CD4-positive, alpha-beta T cell treated with Interferon alpha-2 for 1 hour (primary cell): ENCODE measurements around the gene ADAMTSL1.
"Not testable (repeated sequence)": the region's sequence is repeated elsewhere in the genome, so short reads cannot be mapped to it uniquely, and the experiment has no call there.

Experiments used
- DNase-seq, 2 donors: peaks; one replicate each; pipeline ENCODE4 v3.0.0-alpha.2; 2020 to 2022

ADAMTSL1 gene

DNA sequence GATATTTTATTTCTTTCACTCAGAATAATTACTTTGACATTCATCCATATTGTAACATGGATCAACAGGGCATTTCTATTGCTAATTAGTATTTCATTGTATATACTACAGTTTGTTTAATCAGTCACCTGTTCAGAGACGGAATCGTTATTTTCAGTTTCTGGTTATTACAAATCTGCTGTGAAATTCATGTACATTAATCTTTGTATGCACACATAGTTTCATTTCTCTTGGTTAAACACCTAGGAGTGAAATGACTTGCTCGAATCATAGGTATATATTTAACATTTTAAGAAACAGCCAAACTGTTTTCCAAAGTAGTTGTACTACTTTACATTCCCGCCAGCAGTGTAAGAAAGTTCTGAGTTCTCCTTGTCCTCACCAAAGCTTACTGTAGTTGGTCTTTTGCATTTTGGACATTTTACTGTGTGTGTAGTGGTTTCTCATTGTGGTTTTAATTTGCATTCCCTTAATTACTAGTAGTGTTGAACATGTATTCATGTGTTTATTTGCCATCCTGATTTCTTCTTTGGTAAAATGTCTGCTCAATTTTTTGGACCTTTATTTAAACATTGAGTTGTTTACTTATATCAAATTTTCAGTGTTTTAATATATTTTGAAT is 360.9 kb downstream of the ADAMTSL1 start:
- DNase-seq = no peak

DNA sequence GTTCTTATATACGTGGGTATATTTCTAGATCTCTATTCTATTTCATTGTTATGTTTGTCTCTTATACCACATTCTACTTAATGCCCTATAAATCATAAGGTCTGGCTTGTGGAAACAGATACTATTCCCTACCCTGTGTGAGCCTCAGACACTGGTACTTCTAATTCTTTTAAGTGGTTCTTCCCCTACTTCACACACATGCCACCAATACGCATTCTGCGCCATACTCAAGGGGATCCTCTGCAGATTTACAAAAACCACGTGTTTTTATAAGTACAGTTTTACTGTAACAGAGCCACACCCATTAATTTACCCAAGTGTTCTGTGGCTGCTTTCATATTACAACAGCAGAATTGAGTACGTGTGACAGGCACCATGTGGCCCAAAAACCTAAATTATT is 363.4 kb downstream of the ADAMTSL1 start:
- no peak for DNase-seq

DNA sequence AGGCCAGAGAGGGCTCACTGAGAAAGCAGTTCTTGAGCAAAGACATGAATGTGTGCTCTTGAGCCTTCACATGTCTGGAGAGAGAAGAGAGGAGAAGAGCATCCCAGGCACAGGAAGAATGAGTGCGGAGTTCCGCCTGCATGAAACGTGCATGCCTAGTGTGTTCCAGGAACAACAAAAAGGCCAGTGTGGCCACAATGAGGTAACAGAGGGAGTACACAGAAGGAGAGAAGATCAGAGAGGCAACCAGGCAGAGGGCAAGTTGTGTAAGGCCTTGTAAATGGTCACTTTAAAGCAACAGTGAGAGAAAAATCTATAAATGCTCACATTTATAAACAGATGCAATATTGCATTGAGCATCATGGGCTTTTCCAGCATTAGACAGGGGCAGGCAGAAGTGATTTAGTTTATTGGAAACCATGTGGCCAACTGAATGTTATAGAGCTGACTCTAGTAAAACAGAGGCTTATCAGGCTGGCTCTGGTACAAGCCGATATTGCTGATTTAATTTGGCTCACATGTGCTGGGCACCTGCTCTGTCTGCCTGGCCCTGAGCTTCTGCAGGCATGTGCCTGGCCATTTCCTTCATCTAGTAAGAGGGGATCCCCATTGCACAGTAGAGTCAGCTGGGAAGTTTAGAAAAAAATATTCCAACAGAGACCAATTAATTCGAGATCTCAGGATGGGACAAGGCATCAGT is 373.8 kb downstream of the ADAMTSL1 start:
- no peak for DNase-seq

DNA sequence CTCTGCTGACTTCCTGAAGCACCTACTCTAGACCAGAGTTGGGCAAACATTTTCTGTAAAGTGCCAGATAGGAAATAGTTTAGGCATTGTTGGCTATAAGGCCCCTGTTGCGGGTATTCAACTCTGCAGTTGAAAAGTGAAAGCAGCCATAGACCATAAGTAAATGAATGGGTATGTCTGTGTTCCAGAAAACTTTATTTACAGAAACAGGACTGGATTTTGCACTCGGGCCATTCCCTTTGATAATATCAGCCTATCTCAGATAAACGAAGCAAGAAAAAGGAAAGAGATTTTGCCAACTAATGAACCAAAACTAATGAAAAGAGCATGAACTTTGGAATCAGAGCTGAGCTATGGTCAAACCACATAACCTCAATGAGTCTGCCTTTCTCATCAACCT is 374.7 kb downstream of the ADAMTSL1 start:
- DNase-seq = no peak

DNA sequence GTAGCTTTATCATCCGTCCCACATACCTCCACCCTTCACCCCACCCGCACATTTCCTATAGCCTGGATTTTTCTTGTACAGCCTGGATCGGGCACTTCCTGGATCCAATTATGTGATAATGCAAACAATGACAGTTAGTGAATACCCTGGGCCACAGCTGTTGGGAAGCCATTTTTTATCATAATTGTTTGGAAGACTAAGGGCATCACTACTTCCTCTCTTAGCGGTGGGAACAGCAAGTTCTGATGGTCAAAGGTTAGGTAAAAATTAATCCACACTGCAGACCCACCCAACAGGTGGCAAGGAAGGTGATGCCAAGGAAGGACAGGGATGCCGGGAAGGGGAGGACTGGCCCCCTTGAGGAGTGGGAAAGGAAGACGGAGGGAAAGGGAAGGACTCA is 375.3 kb downstream of the ADAMTSL1 start:
- DNase-seq = no peak

DNA sequence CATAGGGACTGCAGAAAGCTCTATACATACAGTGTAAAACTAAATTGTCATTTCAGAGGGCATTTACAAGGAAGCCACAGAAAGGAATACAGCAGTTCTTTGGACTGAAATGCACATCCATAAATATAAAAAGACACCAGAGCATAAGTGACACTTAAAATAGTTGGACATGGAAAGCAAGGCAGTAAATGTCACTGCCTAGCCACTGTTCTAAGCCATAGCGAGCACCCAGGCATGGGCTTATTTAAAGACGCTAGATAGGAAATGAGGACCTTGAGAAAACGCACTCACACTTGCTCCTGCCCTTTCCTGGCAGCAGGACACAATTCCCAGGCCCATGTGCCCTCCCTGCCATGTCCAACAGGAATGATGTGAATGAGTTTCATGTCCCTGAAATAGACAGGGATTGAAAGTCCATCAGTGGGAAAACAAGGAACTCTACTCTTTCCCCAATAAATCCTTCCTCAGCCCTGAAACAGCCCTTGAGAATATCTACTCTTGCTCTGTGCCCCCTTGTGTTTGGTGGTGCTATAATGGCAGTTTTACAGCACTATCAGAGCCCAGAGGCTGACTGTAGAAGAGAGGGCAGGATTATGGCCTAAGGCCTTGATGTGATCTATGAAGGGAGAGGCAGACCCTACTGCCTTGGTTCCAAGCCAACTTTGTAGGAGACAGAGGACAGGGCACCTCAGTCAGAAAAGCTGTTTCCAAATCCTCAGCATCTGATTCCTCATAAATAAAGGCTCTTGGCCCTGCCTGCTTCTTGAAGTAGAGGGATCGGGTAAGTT is 376.1 kb downstream of the ADAMTSL1 start:
- DNase-seq = no peak

DNA sequence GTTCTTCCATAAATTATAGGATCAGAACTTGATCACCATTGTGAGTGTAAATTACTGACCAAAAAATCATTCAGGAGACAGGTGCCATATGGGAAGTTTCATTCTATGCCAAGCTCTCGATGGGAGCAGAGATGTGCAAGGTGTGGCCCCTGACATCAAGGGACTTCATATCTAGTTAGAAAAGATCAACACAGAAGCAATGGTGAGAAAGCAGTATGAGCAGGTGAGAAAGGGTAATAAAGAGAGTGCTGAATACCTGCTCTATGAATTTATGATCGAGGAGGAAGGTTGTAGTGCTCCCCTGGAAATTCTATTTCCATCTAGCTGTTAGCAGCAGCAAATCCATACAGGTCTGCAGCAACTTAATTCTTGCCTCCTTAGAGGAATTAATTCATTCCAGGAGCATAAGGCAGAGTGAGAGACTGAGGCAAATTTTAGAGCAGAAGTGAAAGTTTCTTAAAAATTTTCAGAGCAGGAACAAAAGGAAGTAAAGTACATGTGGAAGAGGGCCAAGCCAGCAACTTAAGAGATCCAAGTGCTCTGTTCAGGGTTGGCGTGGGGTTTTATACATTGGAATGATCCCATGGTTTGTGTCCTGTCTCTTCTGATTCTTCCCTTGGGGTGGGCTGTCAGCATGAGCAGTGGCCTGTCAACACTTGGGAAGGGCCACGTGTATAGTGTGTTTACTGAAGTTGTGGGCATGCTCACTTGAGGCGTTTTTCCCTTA is 377.3 kb downstream of the ADAMTSL1 start:
- DNase-seq = no peak

DNA sequence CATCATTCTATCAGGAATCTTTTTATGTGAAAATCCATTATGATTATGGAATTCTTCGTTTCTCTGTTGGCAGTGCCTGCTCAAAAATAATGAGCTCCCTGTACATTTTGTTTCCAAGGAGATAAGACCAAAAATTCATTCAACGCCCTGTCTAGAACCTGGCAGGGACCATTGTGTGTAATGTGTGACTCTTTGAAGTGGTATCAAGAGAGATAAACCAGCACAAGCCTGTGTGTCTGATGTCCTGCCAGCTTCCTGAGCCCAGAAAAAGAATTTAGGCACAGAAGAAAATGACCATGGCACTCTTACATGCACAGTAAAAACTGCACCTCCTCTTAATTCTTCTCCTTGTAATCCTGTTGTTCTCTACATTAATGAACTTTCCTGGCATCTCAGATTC is 381.7 kb downstream of the ADAMTSL1 start:
- DNase-seq = no peak

DNA sequence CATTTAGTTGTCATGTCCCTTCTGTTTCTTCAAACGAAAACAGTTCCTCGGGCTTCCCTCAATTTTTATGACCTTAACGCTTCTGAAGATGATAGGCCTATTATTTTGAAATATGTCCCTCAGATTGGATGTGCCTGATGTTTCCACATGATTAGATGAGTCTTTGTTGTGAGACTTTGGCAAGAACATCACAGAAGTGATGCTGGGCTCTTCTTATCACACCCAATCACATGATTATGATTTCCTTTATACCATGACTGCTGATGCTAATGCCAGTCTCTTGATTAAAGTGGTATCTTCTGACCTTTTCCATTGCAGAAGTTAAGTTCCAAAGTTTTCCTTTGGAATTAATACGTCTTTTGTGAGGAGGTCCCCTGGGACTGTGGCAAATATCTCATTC is 383.4 kb downstream of the ADAMTSL1 start:
- DNase-seq = no peak

DNA sequence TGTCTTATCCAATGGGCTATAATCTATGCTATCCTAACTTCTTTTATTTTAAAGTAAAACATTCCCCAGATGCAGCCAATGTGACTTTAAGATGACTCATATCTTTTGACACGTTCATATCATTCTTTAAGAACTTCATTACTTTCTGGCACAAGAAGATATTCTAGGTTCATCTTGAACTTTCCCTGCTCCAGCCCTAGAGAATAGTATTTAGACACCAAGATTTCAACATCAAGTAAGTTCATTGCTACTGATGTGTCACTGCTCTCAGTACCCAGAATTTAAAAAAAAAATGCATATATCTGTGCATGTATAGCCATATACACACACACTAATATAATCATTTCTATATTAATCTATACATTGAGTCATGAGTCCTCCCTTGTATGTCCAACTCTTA is 383.8 kb downstream of the ADAMTSL1 start:
- DNase-seq = no peak

DNA sequence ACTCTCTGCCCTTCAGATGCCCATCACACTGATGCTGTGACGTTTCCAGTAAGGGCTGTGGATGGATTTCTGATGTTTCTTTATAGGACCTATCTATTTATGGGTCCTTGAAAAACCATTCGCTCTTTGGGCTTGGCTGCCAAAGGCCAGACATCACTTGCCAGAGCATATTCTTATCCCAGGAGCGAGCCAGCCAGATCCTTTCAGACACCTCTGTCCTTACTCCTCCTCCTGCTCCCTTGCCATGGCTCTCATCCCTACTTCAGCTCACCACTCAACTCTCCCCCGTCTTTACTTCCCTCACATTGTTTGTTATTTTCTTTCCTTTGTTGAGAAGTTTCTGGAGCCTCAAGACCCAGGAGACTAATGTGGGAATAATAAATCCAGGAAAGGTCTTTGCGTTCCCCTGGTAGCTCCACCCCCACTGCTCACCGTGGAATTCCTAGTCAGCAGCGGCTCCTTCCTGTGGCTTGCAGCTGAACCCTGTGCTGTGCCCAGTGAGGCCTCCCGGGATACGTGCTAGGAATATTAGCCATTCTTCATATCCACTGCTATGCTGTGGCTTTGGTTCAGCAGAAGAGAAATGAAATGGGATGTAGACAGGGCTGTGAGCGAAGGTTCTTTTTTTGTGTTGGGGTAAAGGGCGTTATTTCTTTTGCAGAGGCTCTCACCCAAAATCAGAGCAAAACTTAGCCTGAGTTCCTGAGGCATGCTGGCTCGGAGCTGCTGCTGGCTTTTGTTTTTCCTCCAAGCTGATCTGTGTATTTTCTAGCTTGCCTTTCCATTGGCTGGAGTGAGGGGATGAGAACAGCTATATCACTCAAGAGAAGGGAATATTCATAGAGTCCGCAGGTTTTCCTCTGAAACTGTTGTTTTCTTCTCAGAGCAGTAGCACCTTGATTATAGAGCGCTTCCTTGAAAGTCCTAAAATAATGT is 387.9 kb downstream of the ADAMTSL1 start:
- no peak for DNase-seq

DNA sequence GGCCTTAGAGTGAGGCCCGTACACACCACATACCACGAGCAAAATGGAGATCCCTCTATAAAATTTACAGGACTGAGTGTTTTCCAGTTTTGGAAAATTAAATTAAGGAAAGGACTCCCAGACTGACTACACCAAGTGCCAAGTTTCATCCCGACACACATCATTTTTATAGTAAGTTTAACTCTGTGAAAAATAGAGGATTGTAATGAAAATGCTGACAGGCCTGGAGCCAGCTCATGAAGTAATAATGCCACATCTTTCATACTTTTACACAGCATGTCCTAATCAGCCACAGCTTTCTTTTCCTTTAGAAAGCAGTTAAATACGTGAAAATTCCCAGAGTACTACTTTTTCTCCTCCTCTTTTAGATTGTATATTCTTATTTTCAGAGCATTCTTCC is 389.8 kb downstream of the ADAMTSL1 start:
- no peak for DNase-seq

DNA sequence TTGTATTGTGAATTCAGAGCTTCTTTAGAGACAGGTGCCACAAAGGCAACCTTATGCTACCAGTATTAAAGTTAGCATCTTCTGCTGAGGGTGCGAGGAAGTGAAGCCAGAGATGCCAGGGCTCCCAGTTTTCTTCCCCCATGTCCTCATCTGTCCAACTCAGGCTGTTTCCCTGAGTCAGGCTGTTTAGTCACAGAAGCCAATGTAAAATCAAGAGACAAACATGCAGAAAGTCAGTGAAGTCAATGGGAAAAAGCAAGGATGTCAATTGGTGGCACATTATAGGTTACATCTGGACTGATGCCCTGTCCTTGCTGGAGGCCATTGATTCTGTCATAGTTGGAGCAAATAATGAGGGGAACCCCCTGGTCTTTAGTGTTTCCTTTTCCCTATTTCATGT is 390.6 kb downstream of the ADAMTSL1 start:
- no peak for DNase-seq

DNA sequence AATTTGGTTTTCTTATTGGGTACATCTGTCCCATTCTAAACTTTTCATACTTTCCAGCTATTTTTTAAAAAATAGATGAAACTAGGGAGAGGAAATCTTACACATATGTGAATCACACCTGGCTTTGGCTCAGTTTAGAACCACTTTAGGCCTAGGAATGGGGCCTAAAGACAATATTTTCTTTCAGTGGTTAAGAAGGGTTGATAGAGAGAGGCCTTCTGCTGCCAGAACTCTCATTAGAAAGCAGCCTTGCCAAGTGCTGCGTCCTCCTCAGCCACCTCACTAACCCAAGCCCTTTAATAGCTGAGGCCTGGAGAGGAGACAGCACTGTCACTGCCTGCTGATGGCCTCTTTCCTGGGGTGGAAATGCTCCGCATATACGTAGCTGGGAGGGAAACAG is 391.6 kb downstream of the ADAMTSL1 start:
- no peak for DNase-seq

DNA sequence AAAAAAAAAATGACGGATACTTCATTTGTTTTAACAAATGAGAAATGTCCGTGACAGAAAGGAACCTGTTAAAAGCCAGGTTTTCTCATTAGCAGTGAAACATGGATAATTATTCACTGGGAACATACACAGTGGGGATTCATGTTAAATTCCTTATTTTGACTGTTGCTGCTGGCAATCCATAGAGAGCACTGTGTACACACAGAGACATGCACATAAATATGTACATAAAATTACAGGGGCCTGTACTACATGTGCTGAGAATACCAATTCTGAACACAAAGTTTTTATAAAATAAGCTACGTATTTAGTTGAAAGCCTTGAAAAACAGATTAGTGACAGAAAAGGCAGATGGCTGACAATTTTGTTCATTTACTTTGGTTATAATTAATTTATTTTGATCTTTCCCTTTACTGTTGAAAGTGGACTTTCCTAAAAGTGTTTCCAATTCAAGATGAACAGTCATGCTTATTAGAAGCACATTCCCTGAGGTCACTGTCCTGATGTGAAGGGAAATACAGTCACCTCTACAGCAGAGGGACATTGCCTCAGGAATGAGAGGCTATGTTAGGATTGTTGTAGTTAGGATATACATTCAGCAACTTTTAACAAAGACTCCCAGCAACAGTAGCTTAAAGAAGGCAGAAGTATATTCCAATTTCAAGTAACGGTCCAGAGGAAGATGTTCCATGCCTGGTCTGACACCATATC is 392.3 kb downstream of the ADAMTSL1 start:
- no peak for DNase-seq

DNA sequence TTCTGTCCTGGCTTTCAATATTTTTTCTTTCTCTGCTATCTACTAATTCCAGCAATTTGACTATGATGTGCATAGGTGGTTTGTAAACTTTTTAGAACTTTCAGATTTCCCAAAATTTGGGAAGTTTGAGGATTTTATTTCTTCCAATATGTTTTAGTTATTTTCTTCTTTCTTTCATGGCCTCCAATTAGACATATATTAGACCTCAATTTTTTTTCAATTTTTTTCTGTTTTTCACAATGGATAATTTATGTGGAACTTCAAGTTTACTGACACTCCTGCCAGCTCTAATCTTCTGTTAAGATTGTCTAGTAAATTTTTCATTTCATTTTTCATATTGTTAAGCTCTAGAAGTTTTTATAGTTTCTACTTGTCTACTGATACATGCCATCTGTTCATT is 395.8 kb downstream of the ADAMTSL1 start:
- no peak for DNase-seq

DNA sequence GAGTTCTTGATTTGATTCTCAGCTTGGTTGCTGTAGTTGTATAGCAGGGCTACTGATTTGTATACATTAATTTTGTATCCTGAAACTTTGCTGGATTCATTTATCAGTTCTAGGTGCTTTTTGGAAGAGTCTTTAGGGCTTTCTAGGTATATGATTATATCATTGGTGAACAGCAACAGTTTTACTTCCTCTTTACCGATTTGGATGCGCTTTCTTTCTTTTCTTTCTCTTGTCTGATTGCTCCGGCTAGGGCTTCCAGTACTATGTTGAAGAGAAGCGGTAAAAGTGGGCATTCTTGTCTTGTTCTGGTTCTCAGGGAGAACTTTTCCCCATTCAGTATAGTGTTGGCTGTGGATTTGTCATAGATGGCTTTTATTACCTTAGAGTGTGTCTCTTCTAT is 400.1 kb downstream of the ADAMTSL1 start:
- no peak for DNase-seq

DNA sequence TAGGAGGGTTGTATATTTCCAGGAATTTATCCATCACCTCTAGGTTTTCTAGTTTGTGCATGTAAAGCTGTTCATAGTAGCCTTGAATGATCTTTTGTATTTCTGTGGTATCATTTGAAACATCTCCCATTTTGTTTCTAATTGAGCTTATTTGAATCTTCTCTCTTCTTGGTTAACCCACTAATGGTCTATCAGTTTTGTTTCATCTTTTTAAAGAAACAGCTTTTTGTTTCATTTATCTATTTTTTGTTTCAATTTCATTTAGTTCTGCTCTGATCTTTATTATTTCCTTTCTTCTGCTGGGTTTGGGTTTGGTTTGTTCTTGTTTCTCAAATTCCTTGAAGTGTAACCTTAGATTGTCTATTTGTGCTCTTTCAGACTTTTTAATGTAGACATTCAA is 401.0 kb downstream of the ADAMTSL1 start:
- not testable (repeated sequence) for DNase-seq

DNA sequence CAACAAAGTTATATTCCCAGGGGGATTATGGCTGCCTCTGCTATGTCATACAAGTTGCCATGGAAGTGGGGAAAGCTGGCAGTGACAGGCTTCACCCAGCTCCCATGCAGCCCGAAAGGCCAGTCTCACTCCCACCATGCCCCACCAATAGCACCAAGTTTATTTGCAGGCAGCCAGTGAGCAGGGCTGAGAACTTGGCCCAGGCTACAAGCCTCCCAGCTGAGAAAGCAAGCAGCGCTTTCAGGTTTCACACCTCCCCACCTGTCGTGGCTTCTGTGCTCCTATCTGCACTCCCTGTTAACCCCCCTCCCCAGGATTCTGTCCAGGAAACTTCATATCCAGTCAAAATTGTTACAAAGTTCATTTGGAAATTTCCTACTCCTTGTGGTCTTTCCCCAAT is 404.0 kb downstream of the ADAMTSL1 start:
- DNase-seq = no peak

DNA sequence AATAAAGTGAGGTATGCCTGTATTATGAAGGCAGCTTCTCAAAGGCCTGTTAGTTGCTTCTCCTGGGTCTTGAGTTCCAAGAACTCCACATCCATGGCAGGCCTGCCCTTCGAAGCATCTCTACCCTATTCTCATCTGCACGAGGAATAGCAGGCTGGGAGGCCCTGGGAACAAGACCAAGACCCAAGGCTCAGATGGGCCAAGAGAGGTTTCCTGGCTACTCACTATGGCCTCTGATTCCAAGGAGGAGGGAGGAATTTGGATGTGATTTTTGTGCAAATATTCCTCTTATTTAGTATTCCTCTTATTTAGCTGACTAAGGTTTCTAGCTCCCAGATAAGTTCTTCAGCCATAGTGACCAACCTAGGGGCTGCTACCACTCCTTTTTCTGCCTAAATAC is 407.8 kb downstream of the ADAMTSL1 start:
- no peak for DNase-seq

DNA sequence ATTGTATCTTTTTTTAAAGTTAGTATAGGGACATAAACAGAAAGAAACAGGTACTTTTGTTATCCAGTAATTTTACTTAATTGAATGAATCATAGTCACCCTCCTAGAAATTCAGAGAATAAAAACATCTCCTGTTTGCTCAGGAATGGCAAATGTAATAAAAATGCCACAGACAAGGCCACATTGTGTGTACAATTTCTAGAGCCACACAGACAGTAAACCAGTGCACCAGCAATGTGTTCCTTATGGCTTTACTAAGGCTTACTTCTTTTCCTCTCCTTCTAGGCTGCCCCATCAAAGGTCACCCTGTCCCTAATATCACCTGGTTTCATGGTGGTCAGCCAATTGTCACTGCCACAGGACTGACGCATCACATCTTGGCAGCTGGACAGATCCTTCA is 413.6 kb downstream of the ADAMTSL1 start:
- DNase-seq = no peak

DNA sequence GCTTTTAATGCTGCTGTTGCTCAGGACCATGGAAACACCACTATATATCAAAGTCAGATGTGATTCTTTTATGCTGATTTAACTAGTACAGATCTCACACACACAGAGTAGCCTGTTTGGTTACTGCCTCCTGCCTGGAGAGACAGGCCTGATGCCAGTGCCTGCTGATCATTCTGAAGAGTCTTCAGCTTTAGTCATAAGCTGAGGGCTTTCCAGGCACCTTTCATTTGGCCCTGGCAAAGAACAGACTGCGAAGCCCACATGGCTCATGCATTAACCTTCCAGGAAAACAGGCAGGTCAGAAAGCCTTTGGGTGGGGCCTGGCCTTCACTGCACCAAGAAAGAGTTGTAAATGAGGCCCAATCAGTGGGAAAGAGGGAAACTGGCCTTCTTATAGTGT is 414.3 kb downstream of the ADAMTSL1 start:
- no peak for DNase-seq
